ENCODE measurements around the gene EIF3F.

The EIF3F gene

GRCh38 chr11:7994581-7995278 is 7.6 kb downstream of the EIF3F start:
- DNase-seq: no peak

DNA sequence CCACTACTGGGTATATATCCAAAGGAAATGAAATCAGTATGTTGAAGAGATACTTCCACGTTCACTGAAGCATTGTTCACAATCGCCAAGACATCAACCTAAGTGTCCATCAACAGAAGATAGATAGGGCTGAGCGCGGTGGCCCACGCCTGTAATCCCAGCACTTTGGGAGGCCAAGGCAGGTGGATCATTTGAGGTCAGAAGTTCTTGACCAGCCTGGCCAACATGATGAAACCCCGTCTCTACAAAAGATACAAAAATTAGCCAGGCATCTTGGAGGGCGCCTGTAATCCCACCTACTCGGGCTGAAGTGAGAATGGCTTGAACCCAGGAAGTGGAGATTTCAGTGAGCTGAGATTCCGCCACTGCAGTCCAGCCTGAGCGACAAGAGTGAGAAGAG is 12.7 kb downstream of the EIF3F start:
- DNase-seq: no peak

- no peak for DNase-seq
Observed at GRCh38 chr11:8000390-8000789, 13.3 kb downstream of the EIF3F start.

DNA sequence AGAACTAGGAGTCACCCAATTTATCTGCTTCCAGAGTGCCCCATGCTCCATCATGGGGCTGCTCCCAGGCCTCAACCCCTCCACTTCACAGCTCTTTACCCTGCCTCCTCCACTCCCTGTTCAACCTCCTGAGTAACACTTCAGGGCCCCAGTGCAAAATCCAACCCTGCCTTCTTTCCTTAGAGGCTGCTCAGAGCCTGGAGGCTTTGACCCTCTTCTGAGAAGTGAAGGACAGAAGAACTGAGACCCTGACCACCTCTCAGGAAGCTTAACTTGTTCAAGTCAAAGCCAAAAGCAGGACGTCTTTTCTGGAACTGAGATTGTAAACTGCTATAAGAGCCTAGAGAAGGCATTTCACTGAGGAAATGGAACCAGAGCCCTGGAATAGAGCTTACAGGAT is 15.5 kb downstream of the EIF3F start:
- no peak for DNase-seq

GRCh38 chr11:8003187-8003586 is 16.1 kb downstream of the EIF3F start:
- no peak for DNase-seq

DNA sequence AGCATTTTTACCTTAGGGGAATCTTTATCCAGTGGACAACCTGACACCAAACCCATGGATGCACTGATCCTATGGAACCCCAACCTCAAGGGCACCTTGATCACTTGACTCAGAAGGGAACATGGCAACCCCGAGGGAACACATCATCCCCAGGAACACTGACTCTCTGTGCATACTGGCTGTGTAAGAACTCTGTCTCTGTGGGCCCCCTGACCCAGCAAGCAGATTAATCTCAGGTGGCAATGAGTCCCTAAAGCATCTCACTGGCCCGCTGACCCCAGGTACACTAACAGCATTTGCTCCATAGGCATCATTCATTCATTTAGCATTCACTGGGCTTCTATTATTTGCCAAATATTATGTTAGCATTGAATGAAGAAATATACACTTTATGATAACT is 16.9 kb downstream of the EIF3F start:
- DNase-seq: no peak

DNA sequence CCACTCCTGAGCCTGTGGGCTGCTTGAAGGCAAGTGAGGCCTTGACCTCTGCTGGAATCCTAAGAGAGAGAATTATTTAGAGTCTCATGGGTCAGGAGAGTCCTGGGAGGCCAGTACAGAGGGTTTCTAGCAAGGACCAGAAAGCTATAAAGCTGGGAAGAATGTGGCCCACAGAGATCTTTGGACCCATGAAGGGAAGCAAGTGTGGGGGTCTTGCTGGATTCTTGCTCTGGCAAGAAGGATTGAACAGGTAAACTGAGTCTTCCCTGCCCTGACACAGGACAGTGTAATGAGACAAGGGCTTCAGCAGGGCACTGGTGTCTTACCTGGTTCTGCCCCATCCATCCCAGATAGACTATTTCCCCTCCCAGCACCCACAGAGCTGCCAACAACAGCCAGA is 18.4 kb downstream of the EIF3F start:
- no peak for DNase-seq

DNA sequence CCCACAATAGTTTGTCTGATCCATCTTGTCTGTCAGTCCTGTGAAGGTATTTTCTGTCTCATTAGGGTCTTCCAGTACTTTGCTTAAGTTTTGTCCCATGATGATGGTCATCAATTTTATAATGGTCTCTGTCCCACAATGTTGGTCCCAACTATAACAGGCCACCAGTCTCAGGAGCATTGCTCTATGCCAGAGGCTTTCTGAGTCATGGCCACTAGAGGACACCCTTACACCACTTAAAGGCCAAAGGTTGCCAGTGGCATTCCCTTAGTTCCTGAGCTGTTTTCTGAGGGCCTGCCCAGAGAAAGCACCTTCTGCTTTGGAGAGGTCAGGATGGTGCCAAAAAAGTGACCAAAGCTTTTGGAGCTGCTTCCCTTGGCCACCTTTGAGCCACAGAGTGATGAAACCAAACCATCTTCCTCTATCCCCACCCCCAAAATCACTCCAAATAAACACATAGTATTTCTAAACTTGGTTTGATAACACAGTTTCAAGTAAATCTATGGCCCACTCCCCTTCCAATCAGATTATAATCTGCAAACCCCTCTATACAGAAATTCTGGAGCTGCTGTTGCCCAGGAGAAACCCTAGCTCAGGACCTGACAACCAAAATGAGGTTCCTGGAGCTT is 19.3 kb downstream of the EIF3F start:
- peak in 9 of 14 donors; percentile 7 to 33 (median 20) for DNase-seq

- DNase-seq: no peak
Observed at GRCh38 chr11:8008212-8008611, 21.1 kb downstream of the EIF3F start.

DNA sequence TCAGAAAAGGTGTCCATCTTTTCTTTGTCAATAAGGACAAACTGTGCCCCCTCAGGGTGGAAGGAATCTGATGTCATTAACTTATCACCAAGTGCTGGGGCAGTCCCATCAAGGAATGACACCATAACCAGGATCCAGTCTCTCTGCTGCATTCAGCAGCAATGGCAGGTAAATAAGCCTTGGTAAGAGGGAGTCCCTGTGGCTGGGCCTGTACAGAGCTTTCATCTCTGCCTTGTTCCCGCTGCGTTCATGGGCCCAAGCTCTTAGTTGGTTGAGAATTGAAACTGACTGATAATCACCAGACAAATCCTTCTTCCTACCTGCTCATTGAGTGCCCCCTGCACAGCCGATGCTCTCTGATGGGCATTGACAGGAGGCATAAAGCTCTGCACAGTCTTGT is 22.7 kb downstream of the EIF3F start:
- DNase-seq: no peak

DNA sequence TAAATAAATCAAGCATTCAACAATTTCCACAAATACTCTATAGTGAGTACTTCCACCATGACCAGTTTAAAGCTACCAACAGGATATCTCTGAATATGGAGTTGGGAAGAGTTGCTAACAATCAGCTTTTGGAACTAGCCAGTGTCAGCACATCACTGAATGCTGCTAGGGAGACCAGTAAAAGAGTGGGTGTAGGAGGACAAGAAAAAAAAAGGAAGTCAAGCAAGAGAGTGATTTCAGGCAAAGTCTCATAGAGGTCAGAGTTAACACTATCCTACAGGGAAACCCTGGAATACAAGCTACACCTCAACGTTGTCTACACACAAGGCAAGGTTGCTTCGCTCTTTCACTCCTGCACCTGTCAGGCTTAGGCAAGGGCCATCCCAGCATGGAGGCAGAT is 24.2 kb downstream of the EIF3F start:
- no peak for DNase-seq

DNA sequence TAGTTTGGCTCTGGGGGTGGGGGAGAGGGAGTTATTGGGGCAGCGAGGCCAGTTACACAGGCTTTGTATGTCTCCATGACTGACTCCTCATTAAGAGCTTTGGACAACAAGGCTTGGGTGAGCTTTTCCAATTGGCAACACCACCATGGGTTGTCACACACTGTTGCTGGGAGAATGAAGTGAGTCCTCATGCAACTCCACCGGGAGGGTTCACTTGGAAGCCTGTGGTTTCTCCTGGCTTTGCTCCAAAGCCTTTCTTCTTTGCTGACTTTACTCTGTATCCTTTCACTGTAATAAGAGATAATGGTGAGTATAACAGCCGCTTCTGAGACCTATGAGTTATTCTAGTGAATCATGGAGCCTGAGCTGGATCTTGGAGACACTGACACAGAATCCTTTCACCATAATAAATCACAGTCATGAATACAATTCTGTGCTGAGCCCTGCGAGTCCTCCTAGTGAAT is 24.9 kb downstream of the EIF3F start:
- peak in 7 of 14 donors; percentile 4 to 61 (median 34) for DNase-seq

DNA sequence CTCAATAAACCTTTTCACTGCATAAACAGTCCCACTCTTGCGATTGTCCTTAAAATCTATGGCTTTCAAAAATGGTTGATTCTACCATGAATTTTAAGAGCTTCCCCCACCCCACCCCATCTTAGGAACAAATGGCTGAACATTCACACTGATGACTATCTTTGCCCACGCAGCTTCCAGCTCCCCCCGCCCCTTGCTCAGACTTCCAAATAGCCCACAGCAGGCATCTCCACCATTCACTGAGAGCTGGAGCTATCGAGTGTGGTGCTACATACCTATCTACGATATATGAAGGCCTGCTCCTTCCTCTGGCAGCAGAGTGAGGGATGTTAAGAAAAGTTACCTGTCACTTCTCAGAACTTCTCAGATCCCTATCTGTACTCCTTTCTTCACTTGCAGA is 26.7 kb downstream of the EIF3F start:
- DNase-seq: no peak

DNA sequence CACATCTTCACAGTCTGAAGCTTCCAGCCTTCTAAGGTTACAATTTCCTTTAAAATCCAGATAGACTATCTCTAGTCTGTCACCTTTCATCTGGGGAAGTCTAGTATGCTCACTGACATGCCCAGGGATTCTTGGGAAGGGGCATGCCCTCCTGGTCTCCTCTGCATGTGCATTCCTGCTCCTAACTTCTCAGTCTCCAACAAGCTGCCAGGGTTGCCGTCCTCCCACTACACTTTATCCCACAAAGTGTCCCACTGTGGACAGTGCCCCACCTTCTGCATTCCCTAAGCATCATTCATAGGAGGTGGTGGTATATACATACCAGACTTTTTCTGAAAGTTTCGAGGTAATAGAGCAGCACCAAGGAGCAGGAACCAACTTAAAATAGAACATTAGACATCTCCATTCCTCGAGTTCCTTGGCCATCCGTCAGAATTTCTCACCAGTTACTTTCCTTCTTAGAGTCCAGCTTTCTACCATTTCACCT is 28.7 kb downstream of the EIF3F start:
- DNase-seq: no peak

GRCh38 chr11:8016440-8016839 is 29.3 kb downstream of the EIF3F start:
- DNase-seq: no peak

DNA sequence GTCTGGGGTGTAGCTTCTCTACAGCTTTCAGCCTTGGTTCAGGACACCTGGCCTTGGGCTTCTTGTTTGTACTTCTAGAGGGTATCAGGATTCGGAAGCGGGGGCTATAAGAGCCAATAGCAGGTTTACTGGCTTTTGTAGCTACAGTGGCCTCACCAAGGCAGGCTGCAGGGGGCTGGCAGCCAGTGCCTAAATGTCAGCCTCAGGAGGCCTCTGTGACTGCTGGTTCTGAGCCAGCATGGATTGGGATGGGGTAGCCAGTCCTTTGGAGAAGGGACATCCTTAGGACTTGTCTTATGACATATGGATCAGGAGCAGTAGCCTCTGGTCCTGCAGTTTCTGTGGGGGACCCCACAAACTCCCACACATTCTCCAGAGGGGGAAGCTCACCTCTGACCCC is 29.9 kb downstream of the EIF3F start:
- no peak for DNase-seq

DNA sequence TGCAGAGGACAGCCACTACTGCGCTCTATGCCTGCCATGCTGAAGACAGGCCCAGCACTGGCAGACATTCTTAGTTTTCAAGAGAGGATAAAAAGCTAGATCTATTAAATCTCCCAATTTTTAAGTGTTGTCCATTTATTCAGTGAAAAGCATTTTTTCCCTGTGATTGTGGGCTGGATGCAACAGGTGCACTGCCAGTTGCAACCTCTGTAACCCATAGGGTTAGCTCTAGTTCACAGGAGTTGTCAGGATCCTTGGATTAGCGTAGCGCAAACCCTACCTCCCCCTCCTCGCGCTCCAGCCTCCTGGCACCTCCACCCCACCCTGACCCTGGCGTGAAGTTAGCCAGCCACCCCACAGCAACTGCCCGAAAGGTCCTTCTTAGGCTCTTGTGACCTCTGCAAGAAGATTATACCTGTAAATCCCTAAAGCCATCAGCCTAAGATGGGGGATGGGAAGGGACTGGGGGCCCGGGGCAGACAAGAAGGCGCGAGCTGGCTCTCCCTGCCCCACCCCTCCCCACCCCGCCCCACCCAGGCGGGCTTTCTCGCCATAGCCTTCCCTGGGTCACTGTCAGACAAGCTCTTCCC is 30.9 kb downstream of the EIF3F start:
- peak in 3 of 14 donors; percentile 25 to 65 (median 40) for DNase-seq

GRCh38 chr11:8018484-8019313 is 31.6 kb downstream of the EIF3F start:
- DNase-seq: peak in 10 of 14 donors; percentile 37 to 79 (median 57)

DNA sequence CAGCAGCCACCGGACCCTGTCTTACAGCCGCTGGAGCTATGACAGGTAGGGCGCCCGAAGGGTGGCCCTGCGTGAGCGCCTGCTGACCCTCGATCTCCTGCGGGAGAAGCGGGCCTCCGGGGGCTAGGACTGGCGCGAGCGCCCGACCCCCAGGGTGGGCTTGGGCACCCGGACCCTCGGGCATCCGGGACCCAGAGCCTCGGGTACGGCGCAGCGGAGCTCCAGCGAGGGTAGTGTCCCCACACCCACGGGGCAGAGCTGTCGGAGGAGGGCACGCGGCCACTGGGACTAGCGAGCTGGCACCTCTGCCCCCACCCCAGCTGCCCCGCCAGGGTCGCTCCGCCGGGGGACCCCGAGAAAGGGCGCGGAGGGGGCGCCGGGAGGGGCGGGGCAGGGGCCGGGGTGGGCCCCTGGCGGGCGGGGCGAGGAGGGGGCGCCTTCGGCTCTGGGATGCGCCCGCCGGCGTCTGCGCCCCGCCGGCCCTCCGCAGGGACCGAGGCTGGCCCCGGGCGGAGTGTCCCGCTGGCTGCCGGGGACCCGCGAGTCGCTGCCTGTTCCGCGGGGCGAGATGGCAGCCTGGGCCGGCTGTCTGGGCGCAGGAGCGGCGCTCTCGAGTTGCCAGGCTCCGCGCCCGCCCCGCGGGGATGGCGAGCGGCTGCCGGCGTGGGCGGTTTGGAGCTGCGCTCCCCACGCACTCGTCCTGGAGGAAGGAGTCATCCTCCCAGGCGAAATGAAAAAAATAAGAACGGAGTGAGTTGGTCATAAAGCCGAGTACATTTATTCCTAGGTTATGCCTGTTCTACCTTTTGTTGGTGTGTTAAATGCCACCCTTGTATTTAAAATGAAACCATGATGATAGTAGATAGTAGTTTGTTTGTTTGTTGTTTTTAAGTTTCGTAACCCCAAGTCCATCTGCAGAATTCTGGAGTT is 32.4 kb downstream of the EIF3F start:
- DNase-seq: peak in 2 of 14 donors; percentile 40 to 50

GRCh38 chr11:8020244-8020597 is 33.1 kb downstream of the EIF3F start:
- DNase-seq: no peak

- no peak for DNase-seq
Observed at GRCh38 chr11:8021920-8022319, 34.8 kb downstream of the EIF3F start.

- no peak for DNase-seq
Observed at GRCh38 chr11:8022876-8023275, 35.7 kb downstream of the EIF3F start.
